Stimulated activated CD4-positive, alpha-beta T cell treated with anti-CD3 and anti-CD28 coated beads, TNF-alpha, amount 100 ng/mL, for 24 hours (primary cell): ENCODE results near the gene HOXA4.

Experiments used
- DNase-seq, 3 experiments: peaks; one replicate each; pipeline ENCODE4 v3.0.0-alpha.2; 2020; ENCODE audit warnings: low read depth in 3 of 3

HOXA4 gene

DNA sequence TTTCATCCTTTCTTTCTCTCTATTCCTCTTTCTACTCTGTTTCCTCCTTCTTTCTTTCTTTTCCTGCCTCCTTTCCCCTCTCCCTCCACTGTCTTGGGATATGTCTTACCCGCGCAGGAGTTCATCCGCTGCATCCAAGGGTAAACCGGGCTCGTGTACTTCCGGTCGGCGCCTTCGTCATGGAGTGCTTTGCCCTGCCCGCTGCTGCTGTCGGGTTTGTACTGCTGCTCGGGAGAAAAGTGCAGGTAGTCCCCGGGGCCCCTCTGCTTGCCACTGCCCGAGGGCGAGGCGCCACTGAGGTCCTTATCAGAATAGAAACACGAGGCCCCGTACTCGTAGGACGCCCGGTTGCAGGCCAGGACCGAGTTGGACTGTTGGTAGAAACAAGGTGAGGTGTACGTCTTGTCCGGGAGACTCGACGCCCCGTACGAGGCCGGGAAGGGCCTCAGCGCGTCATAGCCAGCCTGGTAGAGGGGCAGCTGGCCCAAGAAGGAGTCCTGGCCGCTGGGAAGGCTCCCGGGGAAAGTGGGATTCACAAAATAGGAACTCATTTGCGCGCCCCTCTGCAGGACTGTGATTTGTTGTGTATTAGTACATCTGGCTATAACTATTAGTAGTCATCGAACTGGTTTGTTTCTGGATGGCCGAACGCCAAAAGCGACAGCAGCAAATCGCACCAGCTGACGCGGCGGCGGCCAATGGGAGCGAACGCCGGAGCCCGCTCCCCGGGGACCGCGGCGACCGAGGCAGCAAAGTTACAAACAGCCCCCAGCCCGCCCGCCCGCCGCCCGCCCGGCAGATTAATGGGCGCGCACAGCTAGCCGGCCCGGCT lies 16.9 kb upstream of the HOXA4 start, which contains the start of gene HOXA6:
Gene HOXA6 (minus strand): TSS at position 576 of the 832 bp plus-strand sequence. CDS start 25 bp downstream, at position 551.
- no peak for DNase-seq

DNA sequence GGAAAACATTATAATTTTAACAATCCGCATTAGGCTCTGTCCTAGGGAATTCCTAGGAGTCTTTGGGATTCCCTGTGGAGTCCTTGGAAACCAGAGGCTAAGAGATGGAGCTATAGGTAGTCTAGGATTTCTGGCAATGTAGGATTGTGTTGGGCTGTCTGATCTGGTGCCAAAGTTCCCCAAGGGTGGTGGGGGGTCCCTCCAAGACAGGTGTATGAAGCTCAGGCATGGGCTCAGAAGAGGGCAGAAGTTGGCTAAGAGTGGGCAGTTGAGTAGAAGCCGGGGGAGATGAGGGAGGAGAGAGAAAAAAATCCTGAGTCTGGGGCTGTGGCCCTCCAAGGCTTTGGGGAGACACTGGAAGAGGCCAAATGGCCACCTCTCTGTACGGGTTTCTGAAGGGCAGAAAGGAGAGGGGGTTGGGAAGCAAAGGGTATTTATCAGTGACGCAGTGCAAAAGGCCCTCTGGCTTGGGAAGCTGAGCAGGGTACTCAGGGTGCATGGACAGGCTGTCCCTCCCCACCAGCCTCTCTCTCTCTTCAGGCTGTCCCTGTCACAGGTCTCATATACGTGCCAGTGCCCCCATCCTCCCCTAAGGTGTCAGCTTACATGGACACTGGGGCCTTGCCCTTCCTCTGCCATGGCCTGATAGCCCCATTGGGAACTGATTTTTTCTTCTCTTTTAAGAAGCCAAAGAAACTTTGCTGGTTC lies 16.1 kb upstream of the HOXA4 start:
- no peak for DNase-seq

DNA sequence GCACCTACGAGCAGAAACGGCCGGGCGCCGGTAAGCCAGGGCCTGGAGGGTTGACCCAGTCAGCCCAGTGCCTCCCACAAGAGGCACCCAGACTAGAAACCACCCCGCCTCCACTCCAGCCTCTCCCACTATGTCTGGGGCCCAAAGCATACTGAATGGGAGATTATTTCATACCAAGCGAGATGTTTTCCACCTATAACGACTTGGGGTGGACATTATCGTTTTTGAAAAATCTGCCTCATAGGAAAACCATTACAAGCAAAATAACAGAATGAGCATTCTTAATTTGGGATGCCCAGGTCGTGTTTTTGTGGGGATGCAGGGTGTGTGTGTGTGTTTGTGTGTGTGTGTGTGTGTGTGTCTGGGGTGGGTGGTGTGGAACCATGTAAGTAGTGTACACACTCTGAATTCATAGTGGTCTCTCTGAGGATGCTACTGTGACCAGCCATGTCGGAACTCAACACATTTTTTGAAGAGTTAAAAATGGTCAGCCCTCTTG lies 15.4 kb upstream of the HOXA4 start:
- DNase-seq, result no peak

DNA sequence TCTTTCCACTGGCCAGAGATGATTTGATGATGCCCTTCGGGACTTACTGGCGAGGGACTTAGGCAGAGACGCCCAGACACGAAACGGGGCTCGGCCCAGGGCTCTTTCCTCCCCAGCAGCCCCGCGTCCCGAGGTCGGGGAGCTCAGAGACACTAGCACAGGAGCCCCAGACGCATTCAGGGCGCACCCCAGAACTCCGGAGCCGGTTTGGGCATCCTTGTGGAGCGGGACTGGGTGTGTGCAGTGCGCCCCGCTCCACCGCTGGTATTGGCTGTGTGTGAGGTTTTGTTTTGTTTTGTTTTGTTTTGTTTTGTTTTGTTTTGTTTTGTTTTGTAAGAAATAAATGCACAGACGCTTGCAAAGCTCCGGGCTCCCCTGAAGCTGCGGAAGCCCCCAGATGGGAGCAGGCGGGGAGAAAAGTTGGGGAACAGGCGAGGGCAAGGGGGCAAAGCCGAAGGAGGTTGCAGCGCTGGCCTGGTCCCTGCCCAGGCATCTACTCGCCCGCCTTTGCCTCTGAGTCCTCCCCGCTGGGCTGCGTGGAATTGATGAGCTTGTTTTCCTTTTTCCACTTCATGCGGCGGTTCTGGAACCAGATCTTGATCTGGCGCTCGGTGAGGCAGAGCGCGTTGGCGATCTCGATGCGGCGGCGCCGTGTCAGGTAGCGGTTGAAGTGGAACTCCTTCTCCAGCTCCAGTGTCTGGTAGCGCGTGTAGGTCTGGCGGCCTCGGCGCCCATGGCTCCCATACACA lies 14.8 kb upstream of the HOXA4 start:
- DNase-seq, result no peak

DNA sequence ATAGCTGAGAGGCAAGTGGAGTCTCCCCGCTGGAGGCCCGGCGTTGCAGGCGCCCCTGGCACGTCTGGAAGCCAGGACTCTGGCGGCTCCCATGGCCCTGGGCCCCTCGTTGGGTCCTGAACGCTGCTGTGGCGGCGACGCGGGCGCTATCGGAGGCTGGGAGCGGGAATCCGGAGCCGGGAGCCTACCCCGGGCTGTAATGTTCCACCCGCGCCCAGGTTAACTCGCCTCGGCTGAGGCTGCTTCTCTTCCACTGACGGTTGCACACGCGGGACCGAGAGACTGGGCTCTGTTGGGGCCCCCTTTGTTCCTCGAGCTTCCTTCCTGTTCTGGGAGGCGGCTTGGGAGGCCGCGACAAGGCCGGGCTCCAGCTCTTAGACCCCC lies 14.2 kb upstream of the HOXA4 start:
- DNase-seq, result no peak

DNA sequence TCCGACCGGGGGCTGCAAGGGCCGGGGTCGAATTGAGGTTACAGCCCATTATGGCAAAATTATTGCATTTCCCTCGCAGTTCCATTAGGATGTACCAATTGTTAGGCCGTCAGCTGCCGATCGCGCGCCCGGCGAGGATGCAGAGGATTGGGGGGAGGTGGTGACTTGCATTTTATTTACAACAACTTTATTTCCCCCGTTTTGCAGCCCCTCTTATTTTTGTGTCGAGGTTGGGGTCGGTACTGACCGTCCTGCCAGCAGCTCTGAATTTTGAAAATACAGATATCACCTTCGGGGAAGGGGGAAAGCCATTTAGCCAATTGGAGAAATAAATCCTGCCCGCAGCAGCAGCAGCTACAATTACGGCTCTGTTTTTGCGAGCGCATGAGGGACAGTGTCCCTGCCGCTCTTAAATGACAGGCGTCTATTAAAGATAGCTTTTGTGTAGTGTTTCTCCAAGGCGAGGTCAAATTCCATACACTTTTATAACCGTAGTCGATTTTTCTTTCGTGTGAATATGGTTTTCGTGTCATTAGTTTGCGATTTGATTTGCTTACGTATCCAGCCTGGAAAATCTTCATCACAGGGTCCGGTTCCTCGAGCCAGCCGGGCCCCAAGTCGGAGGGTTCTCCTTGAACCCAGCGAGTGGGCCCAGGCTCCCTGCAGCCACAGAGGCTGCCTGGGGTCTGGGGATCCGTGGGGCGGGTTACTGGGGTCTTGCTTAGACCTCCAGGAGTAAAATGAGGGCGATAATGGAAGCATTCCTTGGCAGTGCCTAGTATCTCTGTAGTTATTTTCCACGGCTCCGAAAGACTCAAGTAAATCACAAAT lies 13.6 kb upstream of the HOXA4 start:
- DNase-seq, result no peak

DNA sequence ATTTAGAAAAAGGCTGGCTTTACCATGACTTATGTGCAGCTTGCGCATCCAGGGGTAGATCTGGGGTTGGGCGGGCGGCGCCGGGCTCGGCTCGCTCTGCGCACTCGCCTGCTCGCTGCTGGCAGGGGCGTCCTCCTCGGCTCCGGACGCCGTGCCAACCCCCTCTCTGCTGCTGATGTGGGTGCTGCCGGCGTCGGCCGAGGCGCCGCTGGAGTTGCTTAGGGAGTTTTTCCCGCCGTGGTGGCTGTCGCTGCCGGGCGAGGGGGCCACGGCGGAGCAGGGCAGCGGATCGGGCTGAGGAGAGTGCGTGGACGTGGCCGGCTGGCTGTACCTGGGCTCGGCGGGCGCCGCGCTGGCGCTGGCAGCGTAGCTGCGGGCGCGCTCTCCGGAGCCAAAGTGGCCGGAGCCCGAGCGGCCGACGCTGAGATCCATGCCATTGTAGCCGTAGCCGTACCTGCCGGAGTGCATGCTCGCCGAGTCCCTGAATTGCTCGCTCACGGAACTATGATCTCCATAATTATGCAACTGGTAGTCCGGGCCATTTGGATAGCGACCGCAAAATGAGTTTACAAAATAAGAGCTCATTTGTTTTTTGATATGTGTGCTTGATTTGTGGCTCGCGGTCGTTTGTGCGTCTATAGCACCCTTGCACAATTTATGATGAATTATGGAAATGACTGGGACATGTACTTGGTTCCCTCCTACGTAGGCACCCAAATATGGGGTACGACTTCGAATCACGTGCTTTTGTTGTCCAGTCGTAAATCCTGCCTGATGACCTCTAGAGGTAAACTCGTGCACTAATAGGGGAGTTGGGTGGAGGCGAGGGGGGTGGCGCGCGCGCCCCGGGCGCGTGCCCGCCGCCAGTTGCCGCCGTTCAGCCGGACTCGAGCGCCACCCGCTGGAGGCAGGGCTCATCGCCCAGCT lies 12.7 kb upstream of the HOXA4 start, which contains the start of gene HOXA5:
Gene HOXA5 (minus strand): TSS at position 659 of the 927 bp plus-strand sequence. CDS start 74 bp downstream, at position 585.
- no peak for DNase-seq

DNA sequence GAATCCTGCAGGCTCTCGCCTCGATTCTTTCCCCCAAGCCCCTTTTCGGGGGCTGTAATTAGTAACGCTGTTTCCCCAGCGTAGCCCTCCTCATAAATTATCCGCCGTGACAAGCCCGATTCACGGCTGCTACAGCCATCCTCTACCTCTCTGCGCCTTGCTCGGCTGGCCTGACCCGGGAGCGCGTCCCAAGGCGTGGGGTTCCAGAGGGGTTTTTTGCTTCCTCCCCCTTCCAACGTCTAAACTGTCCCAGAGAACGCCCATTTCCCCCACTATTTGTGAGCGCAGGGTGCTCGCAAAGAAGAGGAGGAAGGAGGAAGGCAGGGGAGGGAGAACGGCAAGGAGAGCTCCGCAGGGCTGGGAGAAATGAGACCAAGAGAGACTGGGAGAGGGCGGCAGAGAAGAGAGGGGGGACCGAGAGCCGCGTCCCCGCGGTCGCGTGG lies 12.0 kb upstream of the HOXA4 start:
- no peak for DNase-seq

DNA sequence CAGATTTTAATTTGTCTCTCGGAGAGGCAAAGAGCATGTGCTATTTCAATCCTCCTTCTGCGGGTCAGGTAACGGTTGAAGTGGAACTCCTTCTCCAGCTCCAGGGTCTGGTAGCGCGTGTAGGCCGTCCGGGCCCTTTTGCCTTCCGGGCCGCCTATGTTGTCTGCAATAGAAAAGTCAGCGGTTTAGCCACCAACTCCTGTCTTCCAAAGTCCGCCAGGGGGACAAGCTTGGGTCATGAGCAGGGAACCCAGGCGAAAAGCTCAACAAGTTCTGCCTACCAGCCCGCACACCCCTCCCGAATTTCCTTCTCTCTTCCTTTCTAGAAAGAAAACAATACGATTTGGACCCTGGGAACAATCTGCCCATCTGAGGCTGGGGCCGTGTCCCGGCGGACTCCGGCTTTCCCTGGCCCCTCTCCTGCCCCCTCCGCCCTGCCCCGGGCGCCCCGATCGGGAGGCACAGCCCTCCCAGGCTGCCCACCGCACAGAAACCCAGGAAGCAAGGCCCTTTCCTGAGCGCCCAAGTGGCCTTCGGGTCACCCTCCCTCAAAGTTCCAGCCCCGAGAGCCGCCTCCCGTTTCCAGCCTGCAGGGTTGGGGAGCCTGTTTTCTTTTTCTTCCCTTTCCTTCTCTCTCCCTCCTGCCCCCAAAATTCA lies 11.5 kb upstream of the HOXA4 start:
- DNase-seq, result no peak

DNA sequence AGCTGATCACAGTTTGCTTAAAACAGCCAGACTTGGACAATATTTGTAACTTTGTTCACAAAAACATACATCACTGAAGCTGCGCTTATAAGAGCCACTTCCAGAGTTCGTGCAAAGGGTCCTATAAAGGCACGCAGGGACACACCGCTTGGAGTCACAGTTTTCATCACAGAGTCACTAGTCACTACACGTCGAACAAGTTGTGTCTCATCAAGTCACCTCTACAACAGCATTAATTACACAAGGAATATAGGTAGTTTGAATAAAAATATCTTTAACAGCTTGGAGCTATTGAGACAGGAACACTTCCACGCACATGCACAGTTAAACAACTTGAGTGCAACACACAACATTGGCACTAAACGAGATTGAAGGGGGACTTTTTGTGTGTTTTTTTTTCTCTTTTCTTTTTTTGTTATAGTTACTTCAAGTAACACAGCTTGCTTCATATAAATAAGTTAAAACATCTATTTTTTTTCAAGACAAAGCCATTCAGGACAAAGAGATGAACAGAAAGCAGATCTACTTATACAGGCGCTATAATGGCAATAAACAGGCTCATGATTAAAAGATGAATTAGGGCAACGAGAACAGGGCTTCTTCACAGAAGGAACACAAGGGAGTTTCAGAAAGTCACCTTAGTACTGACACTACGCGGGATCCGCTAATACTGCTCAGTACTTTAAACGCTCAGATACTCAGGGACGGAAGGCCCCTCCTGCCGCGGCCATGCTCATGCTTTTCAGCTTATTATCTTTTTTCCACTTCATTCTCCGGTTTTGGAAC lies 10.8 kb upstream of the HOXA4 start:
- DNase-seq, result no peak

DNA sequence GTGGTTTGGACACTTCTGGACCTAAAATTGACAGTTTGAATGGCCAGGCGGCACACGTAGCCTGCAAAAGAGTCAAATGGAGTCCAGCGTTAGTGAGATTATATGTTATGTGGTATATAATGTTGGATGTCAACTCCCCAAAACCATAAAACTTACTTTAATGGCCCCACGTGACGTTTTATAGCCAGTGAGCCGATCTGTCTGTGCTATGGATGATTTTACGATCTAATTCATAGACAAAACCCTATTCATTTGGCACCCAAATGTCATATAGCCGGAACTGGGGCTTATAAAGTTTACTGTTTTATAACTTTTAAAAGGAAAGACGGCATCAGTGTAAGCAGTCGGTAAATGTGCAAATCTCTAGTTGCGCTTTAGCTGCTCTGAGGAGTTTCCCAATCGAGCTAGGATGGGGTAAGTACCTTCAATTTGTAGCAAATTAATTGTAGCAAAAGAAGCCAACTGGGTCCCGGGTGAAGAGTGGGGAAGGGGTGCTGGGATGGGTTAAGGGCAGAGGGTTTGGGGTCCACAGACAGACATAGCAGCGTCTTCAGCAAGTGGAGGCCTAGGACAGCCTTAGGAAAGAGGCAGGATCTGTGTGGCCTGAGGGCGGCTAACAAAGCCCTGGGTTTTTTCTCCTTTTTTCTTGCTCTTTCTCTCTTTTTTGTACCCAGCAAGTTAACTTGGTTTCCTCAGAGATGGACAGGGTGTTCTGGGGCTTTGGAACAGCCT lies 9.7 kb upstream of the HOXA4 start:
- no peak for DNase-seq

DNA sequence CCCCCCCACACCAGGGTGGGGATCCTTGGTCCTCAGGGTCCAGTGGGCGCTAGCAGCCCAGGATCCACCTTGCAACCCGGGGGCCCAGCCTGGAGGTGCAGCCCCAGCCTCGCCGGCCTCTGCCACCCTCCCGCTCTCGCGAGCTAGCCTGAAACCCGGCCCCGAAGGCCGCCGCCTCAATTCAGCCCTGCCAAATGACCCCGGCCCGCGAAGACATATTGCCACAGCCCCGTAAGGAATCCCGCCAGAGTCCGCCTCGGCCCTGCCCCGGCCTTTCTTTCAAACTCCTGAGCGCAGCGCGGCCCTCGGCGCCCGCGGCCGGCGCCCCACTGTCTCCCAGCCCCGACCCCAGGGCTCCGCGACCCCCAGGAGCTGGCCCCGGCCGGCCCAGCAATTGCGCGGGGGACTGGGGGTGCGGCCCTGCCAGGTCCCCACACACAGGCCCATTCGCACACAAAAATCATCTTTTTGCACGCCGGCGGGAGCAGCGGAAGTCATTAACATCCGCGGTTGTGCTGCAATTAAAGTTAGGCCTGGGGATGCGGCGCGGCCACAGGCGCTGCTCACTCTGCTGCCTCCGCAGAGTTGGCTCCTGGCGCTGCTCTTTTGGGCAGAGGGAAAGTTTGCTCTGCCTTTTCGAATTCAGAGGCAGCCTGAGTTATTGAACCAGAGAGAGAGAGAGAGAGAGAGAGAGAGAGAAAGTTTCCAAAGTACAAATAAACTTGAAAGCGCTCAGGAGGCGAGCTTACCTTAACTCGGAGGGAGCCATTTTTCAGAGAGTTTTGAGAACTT lies 9.0 kb upstream of the HOXA4 start:
- no peak for DNase-seq

DNA sequence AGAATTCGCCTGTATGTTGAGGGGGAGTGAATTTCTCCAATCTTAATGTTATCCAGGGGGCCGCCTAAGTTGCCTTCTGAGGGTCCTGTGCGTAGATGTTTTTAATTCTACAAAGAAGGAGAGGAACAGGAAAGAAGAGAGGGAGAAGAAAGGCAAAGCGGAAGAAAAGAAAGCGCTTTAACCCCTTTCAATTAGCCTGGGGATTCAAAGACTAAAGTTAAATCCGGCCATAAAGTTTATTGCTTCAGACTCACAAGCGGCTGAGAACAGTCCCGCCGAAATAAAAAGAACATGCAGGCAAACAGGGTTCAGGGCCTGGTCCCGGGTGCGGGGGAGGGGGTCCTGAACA lies 8.4 kb upstream of the HOXA4 start:
- no peak for DNase-seq

DNA sequence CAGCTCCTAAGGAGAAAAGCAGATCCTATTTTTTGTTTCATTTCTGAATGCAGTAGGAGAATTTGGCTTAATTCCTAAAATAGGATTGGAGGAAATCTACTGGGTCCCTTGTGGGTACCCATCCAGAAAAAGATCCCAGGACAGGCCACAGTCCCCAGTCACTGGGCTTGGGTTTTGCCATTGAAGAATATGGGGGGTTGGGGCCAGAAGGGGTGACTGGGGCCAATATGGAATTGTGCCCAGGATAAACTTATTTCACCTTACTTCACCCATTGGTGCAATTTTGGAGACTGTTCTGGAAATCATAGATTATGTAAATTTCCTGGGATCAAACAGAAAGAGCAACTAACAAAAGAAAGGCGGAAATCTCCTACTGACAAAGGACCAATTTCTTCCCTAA lies 7.9 kb upstream of the HOXA4 start:
- no peak for DNase-seq

DNA sequence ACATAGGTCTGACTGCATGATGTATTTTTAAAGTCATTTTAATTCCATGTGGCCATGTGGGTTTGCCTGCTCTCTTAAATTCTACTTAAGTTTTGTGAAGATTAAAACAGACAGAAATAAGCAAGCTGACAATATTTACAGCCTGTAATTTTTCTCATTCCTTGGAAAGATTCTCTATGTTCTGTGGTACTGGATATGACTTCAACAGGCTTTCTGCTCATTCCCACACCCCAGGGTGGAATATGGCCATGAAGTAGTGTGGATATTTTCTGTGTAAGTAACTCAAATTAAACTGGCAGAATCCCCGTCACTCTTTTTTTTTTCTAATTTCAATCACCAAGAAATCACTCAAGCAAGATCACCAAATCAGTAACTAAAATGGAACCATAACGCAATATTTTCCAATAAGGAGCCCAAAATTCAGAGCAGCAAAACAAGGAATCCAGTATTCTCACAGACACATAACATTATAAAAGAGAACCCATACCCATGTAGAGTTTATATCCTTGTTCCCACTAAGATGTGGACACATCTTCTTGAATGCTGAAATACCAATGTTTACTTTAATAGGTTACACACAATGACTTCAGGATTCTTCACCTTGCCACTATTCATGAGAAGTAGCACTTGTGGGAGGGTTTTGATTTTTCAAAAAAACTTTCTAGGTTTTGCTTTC lies 7.2 kb upstream of the HOXA4 start:
- DNase-seq, result no peak

DNA sequence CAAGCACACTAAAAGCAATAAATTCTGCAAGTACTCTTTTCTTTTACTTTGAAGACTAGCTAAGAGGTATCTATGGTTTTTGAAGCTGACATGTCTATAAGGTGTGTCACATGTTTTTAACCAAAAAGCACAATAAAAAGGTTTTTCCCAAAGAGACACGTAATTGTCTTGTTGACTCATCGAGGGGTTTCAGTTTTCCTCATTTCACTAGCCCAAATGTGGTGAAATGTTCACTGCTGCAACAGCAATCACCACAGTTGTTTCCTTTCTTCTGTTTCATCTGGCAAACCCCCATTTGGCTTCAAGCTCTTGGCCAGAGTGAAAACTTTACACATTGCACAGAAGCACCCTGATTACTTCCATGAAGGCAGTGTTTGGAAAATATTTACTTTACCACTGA lies 3.8 kb upstream of the HOXA4 start:
- DNase-seq, result no peak
